GM12878 (cell line): ENCODE measurements around the gene CD86. TPM values are rescaled to one million over a fixed set of nuclear protein-coding genes. Genes with fewer than 3 reads are reported as not detected.

Source experiments
- BACH1 ChIP-seq: fragments of 450-650 bp; IDR thresholded peaks from 2 replicates; pipeline ENCODE4 v1.6.1; 2017; ENCODE audit warnings: mild to moderate bottlenecking, borderline replicate concordance
- CREB1 ChIP-seq: IDR thresholded peaks from 2 replicates; pipeline ENCODE4 v1.6.1; 2012; ENCODE audit warnings: low read depth, mild to moderate bottlenecking, inconsistent platforms
- EED ChIP-seq: sonication (generic); IDR thresholded peaks from 2 replicates; pipeline ENCODE4 v1.6.1; 2016; ENCODE audit warnings: antibody characterized with exemption, low read depth
- EP300 ChIP-seq, 2 experiments: fragments of 150-350 bp in 1 of 2; IDR thresholded peaks; 2 replicates each; pipeline ENCODE4 v1.6.1; 2011 to 2012; ENCODE audit warnings: low read depth in 2 of 2, low read length in 2 of 2, borderline replicate concordance in 1 of 2, improper control_type of control experiment in 1 of 2, inconsistent platforms in 1 of 2; ENCODE audit not compliant: control insufficient read depth in 1 of 2
- ESRRA ChIP-seq: IDR thresholded peaks from 2 replicates; pipeline ENCODE4 v1.6.1; 2012; ENCODE audit warnings: mild to moderate bottlenecking, low read length, improper control_type of control experiment
- GABPA ChIP-seq: IDR thresholded peaks from 2 replicates; pipeline ENCODE4 v1.6.1; 2014; ENCODE audit warnings: antibody characterized with exemption, low read depth, mild to moderate bottlenecking, inconsistent platforms
- LARP7 ChIP-seq: fragments of 450-650 bp; IDR thresholded peaks from 2 replicates; pipeline ENCODE4 v1.6.1; 2017; ENCODE audit warnings: mild to moderate bottlenecking
- NFIC ChIP-seq: IDR thresholded peaks from 2 replicates; pipeline ENCODE4 v1.6.1; 2012; ENCODE audit warnings: low read depth, mild to moderate bottlenecking, inconsistent platforms, low read length, moderate library complexity
- NR2F1 ChIP-seq: fragments of 450-650 bp; conservative IDR thresholded peaks from 2 replicates; pipeline ENCODE4 v1.6.1; 2017; ENCODE audit warnings: mild to moderate bottlenecking
- PAX5 ChIP-seq: IDR thresholded peaks from 2 replicates; pipeline ENCODE4 v1.6.1; 2011; ENCODE audit warnings: low read depth, low read length, borderline replicate concordance
- POU2F2 ChIP-seq: IDR thresholded peaks from 3 replicates; pipeline ENCODE4 v1.6.1; 2011; ENCODE audit warnings: low read depth, mild to moderate bottlenecking, low read length, borderline replicate concordance
- SIN3A ChIP-seq: IDR thresholded peaks from 2 replicates; pipeline ENCODE4 v1.6.1; 2012; ENCODE audit warnings: low read depth, low read length, improper control_type of control experiment
- SIX5 ChIP-seq: IDR thresholded peaks from 2 replicates; pipeline ENCODE4 v1.6.1; 2011; ENCODE audit warnings: mild to moderate bottlenecking, low read depth, low read length, moderate library complexity; ENCODE audit not compliant: severe bottlenecking
- SMAD5 ChIP-seq: IDR thresholded peaks from 2 replicates; pipeline ENCODE4 v1.6.1; 2016; ENCODE audit warnings: antibody characterized with exemption, low read depth
- STAT3 ChIP-seq: IDR thresholded peaks from 2 replicates; pipeline ENCODE4 v1.6.1; 2011; ENCODE audit warnings: low read depth, low read length, improper control_type of control experiment
- TBL1XR1 ChIP-seq: IDR thresholded peaks from 2 replicates; pipeline ENCODE4 v1.6.1; 2012; ENCODE audit warnings: low read depth, low read length, improper control_type of control experiment
- TCF7 ChIP-seq: IDR thresholded peaks from 2 replicates; pipeline ENCODE4 v1.6.1; 2014; ENCODE audit warnings: antibody characterized with exemption, borderline replicate concordance
- YY1 ChIP-seq: IDR thresholded peaks from 2 replicates; pipeline ENCODE4 v1.6.1; 2011; ENCODE audit warnings: low read depth, mild to moderate bottlenecking, low read length
- ZBED1 ChIP-seq: IDR thresholded peaks from 2 replicates; pipeline ENCODE4 v1.6.1; 2016; ENCODE audit warnings: borderline replicate concordance
- ZNF622 ChIP-seq: fragments of 450-650 bp; IDR thresholded peaks from 2 replicates; pipeline ENCODE4 v1.6.1; 2017; ENCODE audit warnings: mild to moderate bottlenecking, inconsistent platforms
- polyA plus RNA-seq, 11 experiments: library from polyadenylated mRNA; depleted of rRNA in 4 of 11; unstranded in 6 of 11; stranded (reverse) in 5 of 11; fragments of >200 nt; fragmentation: Nextera tagmentation in 4 of 11; fragmentation: Illumina TruSeq in 1 of 11; extraction: Ambion mirVana in 4 of 11; extraction: Trizol in 1 of 11; gene quantifications; 1 replicate in 1 of 11; 2 replicates in 10 of 11; pipeline versions ENCODE4 v1.2.1 to v1.2.3, GENCODE V29; 2011 to 2016; ENCODE audit warnings: inconsistent platforms in 2 of 11, missing spikeins in 2 of 11, low read depth in 1 of 11
- total RNA-seq, 4 experiments: library from RNA; depleted of rRNA in 3 of 4; stranded (reverse); fragments of >200 nt in 3 of 4; fragmentation: Illumina TruSeq in 1 of 4; extraction: Trizol in 1 of 4; gene quantifications; 2 replicates each; pipeline versions ENCODE4 v1.2.1 to v1.2.3, GENCODE V29; 2013 to 2021
- TF ChIP-seq, protein P1 (sequence below): fragments of 450-650 bp; IDR thresholded peaks from 2 replicates; pipeline ENCODE4 v1.6.1; 2016; ENCODE audit warnings: mild to moderate bottlenecking
- TF ChIP-seq, protein P2 (sequence below): fragments of 450-650 bp; formaldehyde crosslinking; IDR thresholded peaks from 2 replicates; pipeline ENCODE4 v1.5.0; 2022; ENCODE audit warnings: mild to moderate bottlenecking, missing genetic modification characterization
- TF ChIP-seq, protein P3 (sequence below): fragments of 450-650 bp; IDR thresholded peaks from 2 replicates; pipeline ENCODE4 v1.6.1; 2018; ENCODE audit warnings: mild to moderate bottlenecking, low read depth, moderate library complexity; ENCODE audit not compliant: partially characterized antibody
- TF ChIP-seq, protein P4 (sequence below): IDR thresholded peaks from 2 replicates; pipeline ENCODE4 v1.6.1; 2012; ENCODE audit warnings: low read depth, low read length, improper control_type of control experiment

The CD86 gene
- total and polyA plus RNA-seq, 10 of the 15 experiments (the other 5 are each of a cell fraction or from before 2014, with no cell fraction given): 40.9 to 100 (median 55.5) TPM

DNA sequence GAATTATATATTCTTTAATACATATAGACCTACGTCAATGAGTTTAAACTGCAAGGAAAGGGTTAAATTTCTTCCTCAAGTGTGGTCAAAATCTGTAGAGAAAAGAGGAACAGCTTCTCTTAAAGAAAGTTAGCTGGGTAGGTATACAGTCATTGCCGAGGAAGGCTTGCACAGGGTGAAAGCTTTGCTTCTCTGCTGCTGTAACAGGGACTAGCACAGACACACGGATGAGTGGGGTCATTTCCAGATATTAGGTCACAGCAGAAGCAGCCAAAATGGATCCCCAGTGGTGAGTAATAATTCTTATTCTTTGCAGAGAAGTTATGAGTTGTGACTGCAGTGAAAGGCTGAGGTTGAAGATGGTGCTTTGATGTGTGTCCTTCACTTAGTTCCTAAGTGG, at the start of gene CD86 (continued):
- TF ChIP-seq, protein P1, sequence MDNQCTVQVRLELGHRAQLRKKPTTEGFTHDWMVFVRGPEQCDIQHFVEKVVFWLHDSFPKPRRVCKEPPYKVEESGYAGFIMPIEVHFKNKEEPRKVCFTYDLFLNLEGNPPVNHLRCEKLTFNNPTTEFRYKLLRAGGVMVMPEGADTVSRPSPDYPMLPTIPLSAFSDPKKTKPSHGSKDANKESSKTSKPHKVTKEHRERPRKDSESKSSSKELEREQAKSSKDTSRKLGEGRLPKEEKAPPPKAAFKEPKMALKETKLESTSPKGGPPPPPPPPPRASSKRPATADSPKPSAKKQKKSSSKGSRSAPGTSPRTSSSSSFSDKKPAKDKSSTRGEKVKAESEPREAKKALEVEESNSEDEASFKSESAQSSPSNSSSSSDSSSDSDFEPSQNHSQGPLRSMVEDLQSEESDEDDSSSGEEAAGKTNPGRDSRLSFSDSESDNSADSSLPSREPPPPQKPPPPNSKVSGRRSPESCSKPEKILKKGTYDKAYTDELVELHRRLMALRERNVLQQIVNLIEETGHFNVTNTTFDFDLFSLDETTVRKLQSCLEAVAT: no peak
- 0 out of 2 replicates have a peak, but pooled peaks have one; percentile 65 for TF ChIP-seq TBL1XR1
- peak; percentile 62; the same call in 1 of the 2 replicates for TF ChIP-seq PAX5
- TF ChIP-seq EED: peak; percentile 83
- TF ChIP-seq GABPA: no peak
- no peak for TF ChIP-seq LARP7
- TF ChIP-seq ZNF622: no peak
- TF ChIP-seq EP300 (IDR thresholded peaks at IDR 0.05; ENCODE audit: borderline replicate concordance in 1 of 2, control insufficient read depth in 1 of 2, low read depth in 2 of 2, low read length in 2 of 2): peak in 1 of 2 experiments; percentile 68; a peak in 1 of 4 replicates
- peak; percentile 71 for TF ChIP-seq CREB1
- TF ChIP-seq NFIC: peak; percentile 60; the same call in 1 of the 2 replicates
- TF ChIP-seq, protein P2, sequence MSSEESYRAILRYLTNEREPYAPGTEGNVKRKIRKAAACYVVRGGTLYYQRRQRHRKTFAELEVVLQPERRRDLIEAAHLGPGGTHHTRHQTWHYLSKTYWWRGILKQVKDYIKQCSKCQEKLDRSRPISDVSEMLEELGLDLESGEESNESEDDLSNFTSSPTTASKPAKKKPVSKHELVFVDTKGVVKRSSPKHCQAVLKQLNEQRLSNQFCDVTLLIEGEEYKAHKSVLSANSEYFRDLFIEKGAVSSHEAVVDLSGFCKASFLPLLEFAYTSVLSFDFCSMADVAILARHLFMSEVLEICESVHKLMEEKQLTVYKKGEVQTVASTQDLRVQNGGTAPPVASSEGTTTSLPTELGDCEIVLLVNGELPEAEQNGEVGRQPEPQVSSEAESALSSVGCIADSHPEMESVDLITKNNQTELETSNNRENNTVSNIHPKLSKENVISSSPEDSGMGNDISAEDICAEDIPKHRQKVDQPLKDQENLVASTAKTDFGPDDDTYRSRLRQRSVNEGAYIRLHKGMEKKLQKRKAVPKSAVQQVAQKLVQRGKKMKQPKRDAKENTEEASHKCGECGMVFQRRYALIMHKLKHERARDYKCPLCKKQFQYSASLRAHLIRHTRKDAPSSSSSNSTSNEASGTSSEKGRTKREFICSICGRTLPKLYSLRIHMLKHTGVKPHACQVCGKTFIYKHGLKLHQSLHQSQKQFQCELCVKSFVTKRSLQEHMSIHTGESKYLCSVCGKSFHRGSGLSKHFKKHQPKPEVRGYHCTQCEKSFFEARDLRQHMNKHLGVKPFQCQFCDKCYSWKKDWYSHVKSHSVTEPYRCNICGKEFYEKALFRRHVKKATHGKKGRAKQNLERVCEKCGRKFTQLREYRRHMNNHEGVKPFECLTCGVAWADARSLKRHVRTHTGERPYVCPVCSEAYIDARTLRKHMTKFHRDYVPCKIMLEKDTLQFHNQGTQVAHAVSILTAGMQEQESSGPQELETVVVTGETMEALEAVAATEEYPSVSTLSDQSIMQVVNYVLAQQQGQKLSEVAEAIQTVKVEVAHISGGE: no peak
- no peak for TF ChIP-seq SIN3A
- peak; percentile 91; the same call in 1 of the 2 replicates for TF ChIP-seq STAT3
- 0 out of 2 replicates have a peak, but pooled peaks have one; percentile 23 for TF ChIP-seq ESRRA
- no peak for TF ChIP-seq BACH1
- 0 out of 2 replicates have a peak, but pooled peaks have one; percentile 52 for TF ChIP-seq NR2F1
- TF ChIP-seq YY1: peak; percentile 86
- TF ChIP-seq SIX5: no peak
- no peak for TF ChIP-seq SMAD5
- TF ChIP-seq, protein P3, sequence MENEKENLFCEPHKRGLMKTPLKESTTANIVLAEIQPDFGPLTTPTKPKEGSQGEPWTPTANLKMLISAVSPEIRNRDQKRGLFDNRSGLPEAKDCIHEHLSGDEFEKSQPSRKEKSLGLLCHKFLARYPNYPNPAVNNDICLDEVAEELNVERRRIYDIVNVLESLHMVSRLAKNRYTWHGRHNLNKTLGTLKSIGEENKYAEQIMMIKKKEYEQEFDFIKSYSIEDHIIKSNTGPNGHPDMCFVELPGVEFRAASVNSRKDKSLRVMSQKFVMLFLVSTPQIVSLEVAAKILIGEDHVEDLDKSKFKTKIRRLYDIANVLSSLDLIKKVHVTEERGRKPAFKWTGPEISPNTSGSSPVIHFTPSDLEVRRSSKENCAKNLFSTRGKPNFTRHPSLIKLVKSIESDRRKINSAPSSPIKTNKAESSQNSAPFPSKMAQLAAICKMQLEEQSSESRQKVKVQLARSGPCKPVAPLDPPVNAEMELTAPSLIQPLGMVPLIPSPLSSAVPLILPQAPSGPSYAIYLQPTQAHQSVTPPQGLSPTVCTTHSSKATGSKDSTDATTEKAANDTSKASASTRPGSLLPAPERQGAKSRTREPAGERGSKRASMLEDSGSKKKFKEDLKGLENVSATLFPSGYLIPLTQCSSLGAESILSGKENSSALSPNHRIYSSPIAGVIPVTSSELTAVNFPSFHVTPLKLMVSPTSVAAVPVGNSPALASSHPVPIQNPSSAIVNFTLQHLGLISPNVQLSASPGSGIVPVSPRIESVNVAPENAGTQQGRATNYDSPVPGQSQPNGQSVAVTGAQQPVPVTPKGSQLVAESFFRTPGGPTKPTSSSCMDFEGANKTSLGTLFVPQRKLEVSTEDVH: no peak
- TF ChIP-seq, protein P4, sequence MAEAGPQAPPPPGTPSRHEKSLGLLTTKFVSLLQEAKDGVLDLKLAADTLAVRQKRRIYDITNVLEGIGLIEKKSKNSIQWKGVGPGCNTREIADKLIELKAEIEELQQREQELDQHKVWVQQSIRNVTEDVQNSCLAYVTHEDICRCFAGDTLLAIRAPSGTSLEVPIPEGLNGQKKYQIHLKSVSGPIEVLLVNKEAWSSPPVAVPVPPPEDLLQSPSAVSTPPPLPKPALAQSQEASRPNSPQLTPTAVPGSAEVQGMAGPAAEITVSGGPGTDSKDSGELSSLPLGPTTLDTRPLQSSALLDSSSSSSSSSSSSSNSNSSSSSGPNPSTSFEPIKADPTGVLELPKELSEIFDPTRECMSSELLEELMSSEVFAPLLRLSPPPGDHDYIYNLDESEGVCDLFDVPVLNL: no peak
- TF ChIP-seq TCF7: peak; percentile 52; the same call in 1 of the 2 replicates
- peak; percentile 66; the same call in 1 of the 3 replicates for TF ChIP-seq POU2F2
- peak; percentile 59; the same call in 1 of the 2 replicates for TF ChIP-seq ZBED1
